ENCODE data around the gene ERBB4. TPM values are rescaled to one million over a fixed set of nuclear protein-coding genes. Genes with fewer than 3 reads are reported as not detected.

Gene ERBB4
- total and polyA plus RNA-seq, 2 of the 8 experiments (the other 6 are each of a cell fraction or from before 2014, with no cell fraction given): 0.34 to 1.3 TPM

DNA sequence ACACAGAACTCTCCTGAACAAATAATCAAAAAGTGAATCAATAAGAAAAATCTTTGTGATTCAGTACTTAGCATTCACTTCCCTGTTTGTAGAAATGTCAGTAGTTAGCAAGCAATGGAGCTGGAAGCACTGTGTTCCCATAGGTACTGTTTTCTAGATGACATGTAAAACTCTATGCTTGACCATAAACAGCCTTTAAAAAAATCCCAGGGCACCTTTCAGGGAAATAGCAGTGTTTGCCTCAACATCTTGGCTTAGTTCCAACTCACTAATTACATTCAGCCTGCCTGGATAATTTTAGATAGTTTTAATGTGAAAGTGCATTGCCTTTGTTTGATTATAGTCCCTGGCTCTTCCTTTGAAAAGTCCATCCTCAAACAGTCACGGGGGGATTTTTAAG, 721.8 kb downstream of the ERBB4 start:
- Histone ChIP-seq H2BK5ac (ENCODE audit: low read depth, low read length) (no peak overlapping the region), H2BK20ac (ENCODE audit: low read length) (no peak overlapping the region), H3K23me2 (ENCODE audit: low read depth, low read length) (no peaks in the 10 kb centered on the region), H3K79me1 (ENCODE audit: low read depth, low read length) (no peaks in the 10 kb centered on the region), H3K27ac (ENCODE audit: low read depth, low read length) (no peak overlapping the region), H2BK120ac (replicated peaks; ENCODE audit: low read depth, low read length) (no peak overlapping the region), H3K4me2 (ENCODE audit: insufficient read depth in 1 of 2, low read depth in 2 of 2, low read length in 2 of 2) (no peak overlapping the region), H3K4ac (replicated peaks; ENCODE audit: insufficient read length, low read depth, low read length) (no peak overlapping the region), H2BK15ac (ENCODE audit: low read length) (no peak overlapping the region), H3K9me3 (ENCODE audit: insufficient read depth in 2 of 2, low read depth in 1 of 2, low read length in 1 of 2) (no peaks in the 10 kb centered on the region), H3K14ac (ENCODE audit: insufficient read length) (no peak overlapping the region), H3K18ac (ENCODE audit: extremely low read depth, low read length) (no peak overlapping the region), H4K8ac (ENCODE audit: extremely low read depth, insufficient read depth, low read length) (no peak overlapping the region), H3K9ac (replicated peaks in 1 of 4; ENCODE audit: extremely low read depth in 1 of 4, low read depth in 3 of 4, low read length in 3 of 4) (no peak overlapping the region), H2AK5ac (ENCODE audit: low read depth, low read length) (no peak overlapping the region), H3K4me3 (ENCODE audit: extremely low read depth in 1 of 4, insufficient read depth in 2 of 4, low read depth in 3 of 4, low read length in 4 of 4) (no peak overlapping the region), H2BK12ac (ENCODE audit: low read depth, low read length) (no peak overlapping the region), H2AFZ (ENCODE audit: low read length) (no peak overlapping the region), H3K79me2 (ENCODE audit: control insufficient read depth in 1 of 2, insufficient read depth in 2 of 2, low read length in 2 of 2) (no peaks in the 10 kb centered on the region), H4K20me1 (replicated peaks in 1 of 2; ENCODE audit: control insufficient read depth in 1 of 2, insufficient read depth in 2 of 2, low read length in 2 of 2) (no peaks in the 10 kb centered on the region), H3K4me1 (replicated peaks in 1 of 4; ENCODE audit: control insufficient read depth in 3 of 4, insufficient read depth in 4 of 4, low read length in 3 of 4) (no peaks in the 10 kb centered on the region), H3K23ac (ENCODE audit: insufficient read length) (no peak overlapping the region), H3K36me3 (ENCODE audit: control insufficient read depth in 2 of 4, insufficient read depth in 4 of 4, low read length in 3 of 4) (no peaks in the 10 kb centered on the region), H3K56ac (replicated peaks; ENCODE audit: insufficient read length, low read depth, low read length) (no peak overlapping the region), H4K91ac (replicated peaks; ENCODE audit: insufficient read length, low read length) (no peak overlapping the region), H3K27me3 (replicated peaks in 1 of 4; ENCODE audit: control insufficient read depth in 3 of 4, extremely low read depth in 1 of 4, insufficient read depth in 3 of 4, low read length in 3 of 4) (no peaks in the 10 kb centered on the region), H4K5ac (ENCODE audit: insufficient read length, low read depth, low read length) (no peak overlapping the region)
- 95% methylated on average over 1 of the region's 1 CpG; no CpG with 5 or more reads in 1 of the 2 experiments for WGBS, 2 experiments (ENCODE audit: extremely low coverage in 1 of 2, insufficient coverage in 1 of 2, insufficient read length in 1 of 2, insufficient replicate concordance in 2 of 2, low coverage in 1 of 2, low lambda C conversion rate in 2 of 2, missing lambda C conversion rate in 1 of 2)
- FAIRE-seq (no peak), DNase-seq (ENCODE audit: low read depth in 1 of 2, low spot score in 2 of 2) (no peak)
- ChIA-PET POLR2A (ENCODE audit: partially characterized antibody) (interaction anchor here (0.7 kb wide), 1 partner anchor 1735 kb away, joined by 3 read pairs; no protein-coding TSS in a partner anchor), CTCF (ENCODE audit: partially characterized antibody) (no interaction called here)
- TF ChIP-seq SAP30 (IDR thresholded peaks at IDR 0.05; ENCODE audit: insufficient read depth, insufficient replicate concordance, low read length): no peak
- TF ChIP-seq TAF7 (optimal IDR thresholded peaks at IDR 0.05; ENCODE audit: borderline replicate concordance, low read depth, low read length): no peak
- no peak for TF ChIP-seq EGR1 (IDR thresholded peaks at IDR 0.05; ENCODE audit: borderline replicate concordance, low read depth, low read length)
- no peak for TF ChIP-seq BRCA1 (IDR thresholded peaks at IDR 0.05; ENCODE audit: low read depth, low read length)
- TF ChIP-seq RNF2 (IDR thresholded peaks at IDR 0.05; ENCODE audit: borderline replicate concordance, low read depth, low read length, missing control alignments, poor library complexity, severe bottlenecking): no peak
- TF ChIP-seq CREB1 (IDR thresholded peaks at IDR 0.05): no peak
- no peak for TF ChIP-seq BCL11A (IDR thresholded peaks at IDR 0.05; ENCODE audit: low read depth in 2 of 2, low read length in 2 of 2)
- TF ChIP-seq POLR2AphosphoS5 (IDR thresholded peaks at IDR 0.05; ENCODE audit: low read depth, low read length): no peak
- no peak for TF ChIP-seq ASH2L (IDR thresholded peaks at IDR 0.05; ENCODE audit: low read length)
- no peak for TF ChIP-seq SUZ12 (IDR thresholded peaks at IDR 0.05; ENCODE audit: low read length)
- no peak for TF ChIP-seq CBX8 (IDR thresholded peaks at IDR 0.05; ENCODE audit: borderline replicate concordance, low read depth, low read length)
- no peak for TF ChIP-seq RBBP5 (IDR thresholded peaks at IDR 0.05; ENCODE audit: borderline replicate concordance, low read depth, low read length)
- TF ChIP-seq RXRA (IDR thresholded peaks at IDR 0.05; ENCODE audit: insufficient read depth, low read depth, low read length): no peak
- TF ChIP-seq NRF1 (IDR thresholded peaks at IDR 0.05; ENCODE audit: low read depth, low read length): no peak
- TF ChIP-seq GABPA (IDR thresholded peaks at IDR 0.05; ENCODE audit: borderline replicate concordance, insufficient read depth, low read length): no peak
